IPS-18c (cell line): ENCODE measurements around the gene NTRK3.

Experiments
- H3K4me3 ChIP-seq: 2 replicates; pipeline ENCODE4 v1.7.0; 2013; ENCODE audit warnings: low read depth, mild to moderate bottlenecking, low read length, moderate library complexity; ENCODE audit not compliant: insufficient read depth
- H3K9me3 ChIP-seq: one replicate; pipeline ENCODE4 v1.6.1; 2013; ENCODE audit warnings: mild to moderate bottlenecking, low read length, moderate library complexity; ENCODE audit not compliant: control insufficient read depth, insufficient read depth

The NTRK3 gene

DNA sequence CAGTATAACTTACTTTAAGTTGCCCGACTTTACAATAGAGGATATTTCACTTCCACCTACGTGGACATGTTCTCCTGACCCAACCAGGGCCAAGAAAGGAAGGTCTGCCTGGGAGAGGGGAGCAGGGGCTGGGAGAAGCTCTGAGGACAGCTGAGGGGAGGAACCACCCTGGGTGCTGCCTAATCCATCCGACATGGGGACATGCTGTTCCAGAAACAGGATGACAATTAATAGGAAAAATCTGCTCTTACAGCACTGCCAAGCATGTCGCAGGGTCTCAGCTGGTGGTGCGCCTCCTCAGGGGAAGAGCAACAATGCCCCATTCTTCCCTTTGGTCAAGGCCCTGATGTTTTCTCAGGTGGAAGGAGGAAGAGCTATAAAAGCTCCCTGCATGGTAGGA is 132.3 kb downstream of the NTRK3 start:
- Histone ChIP-seq H3K4me3 (no peak overlapping the region; the same call in 1 of the 2 replicates), H3K9me3 (peaks cover 2% of the 10 kb centered on the region)

DNA sequence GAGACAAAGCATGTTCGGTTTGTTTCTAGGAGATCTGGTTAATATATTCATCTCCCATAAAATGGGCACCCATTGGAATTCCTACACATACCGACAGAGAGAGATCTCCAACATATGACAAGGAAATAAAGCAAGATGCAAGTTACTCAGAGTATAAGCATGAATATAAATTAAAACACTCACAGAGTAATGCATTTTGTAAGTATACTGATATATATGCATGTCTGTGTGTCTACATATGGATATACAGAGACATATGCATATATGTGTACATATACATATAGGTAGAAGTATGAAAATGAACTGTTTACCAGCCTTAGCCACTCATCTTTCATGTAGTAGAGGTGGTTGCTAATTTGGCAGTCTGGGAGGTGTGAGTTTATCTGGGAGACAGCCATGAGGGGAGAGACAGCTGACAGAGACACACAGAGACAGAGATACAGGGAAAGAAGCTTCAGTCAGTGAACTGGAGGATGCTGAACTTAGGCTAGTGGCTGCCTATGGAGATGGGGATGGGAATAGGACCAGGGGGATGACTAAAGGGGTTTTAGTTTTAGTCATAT is 134.5 kb downstream of the NTRK3 start:
- Histone ChIP-seq H3K4me3 (no peak overlapping the region), H3K9me3 (peaks cover 2% of the 10 kb centered on the region)

DNA sequence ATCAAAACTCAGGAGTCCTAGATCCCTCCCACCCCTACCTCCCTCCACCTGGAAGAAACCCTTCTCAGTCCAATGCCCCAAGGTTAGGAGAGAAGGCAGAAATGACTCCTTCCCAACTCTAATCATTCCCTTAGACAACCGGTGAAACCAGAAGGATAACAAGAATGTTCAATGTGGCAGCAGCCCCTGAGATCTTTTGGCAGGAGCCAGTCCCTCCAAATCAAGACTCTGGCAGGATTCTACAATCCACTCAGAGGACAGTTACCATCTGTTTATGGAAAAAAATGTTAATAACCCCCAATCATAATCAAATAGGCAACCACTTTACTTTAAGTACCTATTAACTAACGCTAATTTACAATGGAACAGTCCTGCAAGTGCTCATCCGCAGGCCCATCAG is 136.5 kb downstream of the NTRK3 start:
- peaks cover 2% of the 10 kb centered on the region for H3K9me3 ChIP-seq
- H3K4me3 ChIP-seq = no peak overlapping the region

DNA sequence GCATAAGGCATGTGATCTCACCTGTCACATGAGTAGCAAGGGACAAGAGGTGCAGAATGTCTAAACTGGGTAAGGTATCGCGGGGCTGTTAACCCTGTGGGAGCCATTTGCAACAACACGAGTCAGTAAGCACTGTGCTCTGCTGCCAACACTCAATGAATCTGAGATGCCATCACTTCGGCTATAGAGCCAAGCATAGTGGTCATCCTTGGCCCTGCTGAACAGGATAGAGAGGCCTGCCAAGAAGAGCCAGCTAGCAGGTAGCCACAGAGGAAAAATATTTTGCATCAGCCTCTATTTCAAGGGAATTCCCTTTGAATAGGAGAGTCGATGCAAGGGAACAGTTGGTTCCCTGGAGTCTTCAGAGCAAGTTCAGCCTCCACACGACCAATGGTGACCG is 137.8 kb downstream of the NTRK3 start:
- H3K4me3 ChIP-seq = no peak overlapping the region
- peaks cover 2% of the 10 kb centered on the region for H3K9me3 ChIP-seq

DNA sequence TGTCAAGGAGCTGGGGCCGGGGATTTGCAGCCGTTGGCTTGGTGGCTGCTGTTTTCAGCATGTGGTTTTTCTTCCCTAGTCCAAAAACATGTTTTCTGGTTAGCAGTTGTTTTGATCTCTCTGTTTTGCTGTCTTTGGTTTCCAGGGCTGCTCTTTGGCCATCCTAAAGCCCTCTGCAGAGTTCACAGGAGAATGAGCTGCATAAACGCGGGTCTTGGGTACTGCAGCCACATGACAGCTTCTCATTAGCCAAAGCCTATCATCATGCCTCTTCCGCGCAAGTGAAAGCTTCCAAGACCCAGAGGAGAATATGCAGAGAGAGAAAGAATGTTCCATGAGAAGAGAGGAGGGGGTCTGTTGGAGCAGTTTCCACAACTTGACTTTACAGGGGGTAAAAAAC is 138.5 kb downstream of the NTRK3 start:
- Histone ChIP-seq H3K4me3 (no peak overlapping the region), H3K9me3 (no peaks in the 10 kb centered on the region)

DNA sequence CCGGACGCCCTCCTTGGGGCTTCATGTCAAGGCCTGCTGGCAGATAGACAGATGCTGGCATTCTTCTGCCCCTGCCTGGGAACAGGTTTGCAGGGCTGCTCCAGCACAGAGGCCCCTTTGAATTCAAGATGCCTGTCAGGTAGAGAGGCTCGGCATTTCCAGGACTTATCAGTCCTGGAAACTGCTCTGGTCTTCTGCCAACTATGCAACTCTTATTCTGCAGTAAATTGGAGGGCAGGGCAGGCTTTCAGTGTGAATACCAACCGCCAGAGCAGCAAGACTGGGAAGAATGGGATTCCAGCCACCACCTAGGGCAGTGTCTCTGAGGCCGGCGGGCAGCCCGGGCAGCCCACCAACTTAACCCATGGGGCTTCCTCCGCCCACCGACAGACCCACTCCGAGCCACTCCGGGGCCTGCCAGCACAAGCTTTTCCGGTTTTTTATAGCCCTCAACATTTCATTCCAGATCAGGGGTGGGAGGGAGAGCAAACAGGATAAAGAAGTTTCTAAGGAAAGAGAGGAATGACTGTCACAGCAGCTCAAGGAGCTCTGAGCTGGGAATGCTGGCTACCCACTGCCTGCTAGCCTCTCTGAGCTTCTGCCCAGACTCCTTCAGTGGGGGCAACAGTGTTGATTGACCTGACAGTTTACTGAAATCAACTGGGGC is 140.9 kb downstream of the NTRK3 start:
- H3K9me3 ChIP-seq = no peaks in the 10 kb centered on the region

DNA sequence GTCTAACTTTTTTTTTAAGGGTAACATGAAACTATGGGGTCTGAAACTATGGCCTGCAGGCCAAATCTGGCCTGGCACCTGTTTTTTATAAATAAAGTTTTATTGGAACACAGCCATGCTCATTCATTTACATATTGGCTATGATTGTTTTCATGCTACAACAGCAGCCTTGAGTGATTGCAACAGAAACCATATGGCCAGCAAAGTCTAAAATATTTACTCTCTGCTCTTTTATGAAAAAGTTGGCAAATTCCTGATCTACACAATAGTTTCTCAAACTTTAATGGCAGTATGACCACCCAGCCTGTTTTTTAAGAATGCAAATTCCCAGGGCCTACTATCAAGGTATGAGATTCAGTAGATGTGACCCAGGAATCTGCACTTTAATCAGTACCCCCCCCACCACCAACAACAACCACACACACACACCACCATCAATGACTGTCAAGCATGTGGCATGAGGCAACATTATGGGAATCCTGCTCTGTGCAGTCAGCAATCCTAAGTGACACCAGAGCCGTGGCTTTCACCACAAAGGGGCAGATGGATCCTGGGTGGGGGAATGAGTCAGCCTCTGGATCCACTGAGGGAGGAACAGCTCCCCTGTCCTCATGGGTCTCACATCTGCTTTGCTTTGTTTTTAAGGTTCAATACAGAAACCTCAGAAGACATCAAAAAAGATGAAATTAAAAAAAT is 142.8 kb downstream of the NTRK3 start:
- no peak overlapping the region for H3K4me3 ChIP-seq
- H3K9me3 ChIP-seq = no peaks in the 10 kb centered on the region

More for the DNA sequence above, 140.9 kb downstream of the NTRK3 start:
- no peak overlapping the region for H3K4me3 ChIP-seq

DNA sequence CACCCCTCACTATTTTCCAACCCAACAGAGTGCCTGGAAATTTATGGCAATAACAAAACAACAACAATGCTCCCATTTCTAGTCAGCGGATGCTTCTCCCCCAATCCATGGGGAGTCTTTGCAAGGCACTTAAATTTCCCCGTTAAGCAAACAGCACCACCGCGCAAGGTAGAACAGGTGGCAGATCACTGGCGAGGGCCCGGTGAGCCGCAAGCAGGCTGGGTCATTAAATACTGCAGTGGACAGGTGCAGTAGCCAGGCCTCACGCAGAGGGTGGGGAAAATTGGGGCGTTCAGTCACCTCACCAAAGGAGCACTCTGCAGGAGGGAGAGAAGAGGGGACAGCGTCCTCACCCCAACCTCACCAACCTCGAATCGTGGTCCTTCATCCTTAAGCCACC is 147.5 kb downstream of the NTRK3 start:
- Histone ChIP-seq H3K9me3 (no peaks in the 10 kb centered on the region), H3K4me3 (no peak overlapping the region)

DNA sequence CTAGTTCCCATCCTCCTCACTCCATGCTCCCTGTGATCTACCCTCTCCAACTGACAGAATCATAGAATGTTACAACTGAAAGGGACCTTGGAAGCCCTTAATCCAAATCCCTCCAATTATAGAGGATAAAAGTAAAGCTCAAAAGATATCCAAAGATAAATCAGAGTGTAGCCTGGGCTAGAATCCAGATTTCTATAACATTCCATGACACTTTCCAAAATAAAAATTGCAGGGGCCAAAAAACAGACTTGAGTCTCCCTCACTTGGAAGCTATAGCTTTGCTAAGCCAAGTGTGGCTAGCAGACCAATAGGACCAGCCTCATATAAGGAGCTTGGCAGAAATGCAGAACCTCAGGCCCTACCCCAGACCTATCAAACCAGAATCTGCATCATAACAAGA is 148.1 kb downstream of the NTRK3 start:
- no peaks in the 10 kb centered on the region for H3K9me3 ChIP-seq
- H3K4me3 ChIP-seq = no peak overlapping the region

DNA sequence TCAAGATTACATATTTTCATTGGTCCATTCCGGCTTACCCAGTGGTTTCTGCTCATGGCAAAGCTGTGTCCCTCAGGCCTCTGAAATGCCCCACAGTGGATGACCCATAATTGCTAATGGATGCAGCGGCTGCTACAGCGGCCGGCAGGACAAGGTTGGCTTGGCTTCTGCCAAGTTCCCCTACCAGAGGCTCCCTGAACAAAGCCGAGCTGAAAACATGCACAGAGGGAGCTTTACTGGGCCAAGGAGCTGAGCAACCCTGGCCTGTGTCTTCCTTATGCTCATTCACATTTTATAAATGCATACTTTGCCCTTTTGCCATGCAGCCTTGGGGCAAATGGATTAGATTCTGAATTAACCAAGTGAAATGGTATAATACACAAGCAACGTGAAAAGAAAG is 150.5 kb downstream of the NTRK3 start:
- no peak overlapping the region for H3K4me3 ChIP-seq
- peaks cover 2% of the 10 kb centered on the region for H3K9me3 ChIP-seq

DNA sequence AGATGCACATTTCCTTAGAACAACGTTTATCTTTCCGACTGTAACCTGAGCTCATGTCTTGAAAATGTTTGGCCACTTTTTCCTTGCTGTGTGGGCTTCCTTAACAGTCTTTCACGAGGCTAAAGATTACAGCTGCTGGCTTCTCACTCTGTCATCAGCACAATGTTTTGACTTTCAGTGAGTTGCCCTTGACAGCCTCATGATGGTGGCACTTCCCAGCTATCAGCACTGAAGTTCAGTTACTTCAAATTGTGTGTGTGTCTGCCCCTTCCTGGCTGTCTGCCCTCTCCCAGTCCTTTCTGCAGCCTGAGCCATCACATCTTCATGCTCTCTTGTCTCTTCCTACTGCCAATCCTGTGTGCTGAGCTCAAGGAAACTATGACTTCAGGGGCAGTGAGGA is 152.2 kb downstream of the NTRK3 start:
- Histone ChIP-seq H3K4me3 (no peak overlapping the region), H3K9me3 (peaks cover 2% of the 10 kb centered on the region)

DNA sequence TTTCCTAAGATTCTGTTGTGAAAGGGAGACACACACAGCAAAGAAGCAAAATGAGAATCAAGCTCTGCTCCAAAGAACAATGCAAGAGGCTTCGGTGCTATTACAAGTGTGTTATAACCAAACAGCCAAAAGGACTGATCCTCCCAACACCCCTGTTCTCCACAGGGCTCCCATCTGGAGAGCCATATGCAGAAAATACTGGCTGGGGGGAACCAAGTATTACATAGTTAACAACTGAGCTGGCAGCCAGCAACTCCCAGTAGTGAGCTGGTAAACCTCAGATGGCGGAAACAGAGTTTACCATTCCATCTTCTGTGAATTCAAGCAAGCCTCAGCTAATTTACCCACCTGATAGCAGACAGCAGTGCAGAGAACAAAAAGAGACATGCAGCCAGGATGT is 156.4 kb downstream of the NTRK3 start:
- Histone ChIP-seq H3K4me3 (no peak overlapping the region), H3K9me3 (peaks cover 2% of the 10 kb centered on the region)

DNA sequence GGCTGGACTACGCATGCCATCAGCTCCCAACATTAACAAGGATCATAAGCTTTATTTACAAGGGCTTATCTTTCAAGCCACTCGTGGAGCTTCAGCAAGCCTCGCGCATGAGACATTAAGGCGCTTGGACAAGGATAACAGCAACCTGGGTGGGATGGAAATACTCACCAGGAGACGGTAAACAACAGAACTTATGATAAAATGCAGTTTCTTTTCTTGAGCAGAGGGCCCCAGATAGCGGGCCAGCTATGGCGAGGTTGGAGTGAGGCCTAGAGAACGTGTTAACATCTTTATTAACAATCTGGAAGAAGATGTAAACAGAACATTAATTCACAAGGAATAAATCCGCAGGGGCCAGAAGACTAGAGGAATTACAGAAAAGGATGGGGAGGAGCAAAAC is 158.2 kb downstream of the NTRK3 start:
- Histone ChIP-seq H3K4me3 (no peak overlapping the region), H3K9me3 (peaks cover 2% of the 10 kb centered on the region)

DNA sequence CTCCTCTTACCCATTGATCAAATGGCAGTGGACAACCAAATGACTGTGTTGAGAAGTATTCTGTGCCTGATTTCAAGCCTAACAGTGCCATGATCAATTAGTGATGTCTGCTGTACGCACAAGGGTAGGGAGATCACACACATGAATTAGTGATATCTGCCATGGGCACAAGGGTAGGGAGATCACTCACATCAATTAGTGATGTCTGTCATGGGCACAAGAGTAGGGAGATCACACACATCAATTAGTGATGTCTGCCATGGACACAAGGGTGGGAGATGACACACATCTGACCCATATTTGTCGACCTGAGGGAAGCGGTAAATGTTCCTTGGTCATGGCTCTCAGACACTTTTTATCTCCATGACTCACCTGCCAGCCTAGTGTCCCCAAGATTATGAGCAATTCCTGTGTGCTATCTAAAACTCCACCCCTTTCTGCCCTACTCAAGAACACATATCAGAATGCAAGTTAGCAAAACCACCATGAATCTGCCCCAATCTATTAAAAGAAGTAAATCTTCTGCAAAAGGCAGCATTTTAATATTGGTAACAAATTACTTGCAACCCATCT is 165.0 kb downstream of the NTRK3 start:
- Histone ChIP-seq H3K4me3 (no peak overlapping the region), H3K9me3 (no peaks in the 10 kb centered on the region)

DNA sequence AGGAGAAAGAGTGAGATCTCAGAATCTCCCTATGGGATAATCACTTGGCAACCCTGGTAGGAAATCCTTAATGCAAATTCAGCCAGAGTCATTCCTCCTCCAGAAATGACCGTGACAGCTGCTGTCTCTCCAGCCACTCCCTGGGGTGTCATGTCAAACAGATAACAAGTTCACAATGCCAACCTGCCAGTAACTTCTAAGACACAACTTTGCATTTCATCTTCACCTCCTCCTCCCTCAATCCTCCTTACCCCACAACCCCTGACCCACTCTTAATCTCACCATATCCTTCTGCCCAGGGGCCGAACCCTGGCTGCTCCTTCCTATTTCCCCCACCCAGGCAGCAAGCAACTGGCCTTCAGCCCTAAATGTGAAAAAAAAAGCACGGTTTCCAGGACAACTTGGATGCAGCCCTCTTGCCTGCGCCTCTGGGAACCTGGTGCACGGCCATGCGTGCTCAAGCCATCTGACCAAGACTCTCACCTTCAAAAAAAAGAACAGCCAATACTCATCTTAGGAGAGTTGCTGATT is 166.0 kb downstream of the NTRK3 start:
- no peak overlapping the region for H3K4me3 ChIP-seq
- no peaks in the 10 kb centered on the region for H3K9me3 ChIP-seq

DNA sequence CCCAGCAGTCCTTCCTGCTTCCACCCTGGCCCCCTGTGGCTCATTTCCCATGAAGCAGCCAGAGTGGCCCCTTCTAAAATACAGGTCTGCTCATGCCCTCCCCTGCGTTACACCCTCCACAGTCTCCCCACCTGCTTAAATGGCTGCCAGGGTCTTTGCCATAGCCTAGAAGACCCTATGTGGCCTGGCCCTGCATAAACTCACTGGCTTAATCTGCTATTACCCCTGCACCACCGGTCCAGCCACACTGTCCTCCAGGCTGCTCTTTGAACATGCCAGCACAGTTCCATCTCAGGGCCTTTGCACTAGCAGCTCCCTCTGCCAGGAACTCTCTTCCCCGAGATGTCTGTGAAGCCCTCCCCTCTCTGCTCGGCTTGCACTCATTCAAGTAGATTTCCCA is 166.8 kb downstream of the NTRK3 start:
- Histone ChIP-seq H3K9me3 (no peaks in the 10 kb centered on the region), H3K4me3 (no peak overlapping the region)

DNA sequence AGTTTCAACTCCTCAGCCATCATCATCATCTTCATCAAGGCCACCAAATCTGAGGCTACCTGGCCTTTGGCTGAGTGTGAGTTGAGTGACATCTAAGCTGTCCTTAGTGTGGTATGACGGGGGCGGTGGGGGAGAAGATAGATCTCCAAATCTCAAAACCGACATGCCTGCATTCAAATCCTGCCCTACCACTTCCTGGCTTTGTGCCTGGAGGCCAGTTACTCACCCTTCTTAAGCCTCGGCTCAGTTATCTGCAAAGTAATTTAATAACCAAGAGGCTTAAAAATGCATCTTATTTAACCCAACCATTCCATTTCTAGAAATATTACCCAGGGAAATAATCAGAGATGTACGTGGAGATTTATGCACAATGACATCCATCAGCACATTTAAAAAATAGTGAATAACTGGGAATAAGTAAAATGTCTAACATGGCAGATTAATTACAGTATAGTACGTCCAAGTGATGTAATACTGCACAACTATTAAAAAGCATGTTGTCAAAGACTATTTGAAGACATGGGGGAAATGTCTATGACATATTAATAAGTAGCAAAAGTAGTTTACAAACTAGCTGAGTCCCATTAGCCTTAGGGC is 167.4 kb downstream of the NTRK3 start:
- Histone ChIP-seq H3K4me3 (no peak overlapping the region), H3K9me3 (no peaks in the 10 kb centered on the region)
